Astrocyte (in vitro differentiated cells and primary cell): ENCODE measurements around the gene OR52I2. TPM values are rescaled to one million over a fixed set of nuclear protein-coding genes. Genes with fewer than 3 reads are reported as not detected.

Source experiments
- DNase-seq: peaks from one replicate; pipeline ENCODE4 v3.0.0-alpha.2; 2010; ENCODE audit warnings: low read depth
- FAIRE-seq: peaks from 2 replicates; lab custom pipeline; 2011; peaks lifted over from hg19 to GRCh38; lab: Jason Lieb, UNC
- H2AFZ ChIP-seq: 2 replicates; pipeline ENCODE4 v1.6.0; 2012; ENCODE audit warnings: low read depth, low read length, inconsistent platforms
- H3K27ac ChIP-seq: 2 replicates; pipeline ENCODE4 v1.5.1; 2011; ENCODE audit warnings: low read depth, low read length, inconsistent platforms
- H3K27me3 ChIP-seq: 2 replicates; pipeline ENCODE4 v1.6.0; 2011; ENCODE audit warnings: low read length, inconsistent platforms; ENCODE audit not compliant: insufficient read depth
- H3K36me3 ChIP-seq: 2 replicates; pipeline ENCODE4 v1.5.1; 2011; ENCODE audit warnings: low read length, inconsistent platforms; ENCODE audit not compliant: insufficient read depth
- H3K4me1 ChIP-seq: 2 replicates; pipeline ENCODE4 v1.5.1; 2011; ENCODE audit warnings: low read length, inconsistent platforms; ENCODE audit not compliant: insufficient read depth
- H3K4me2 ChIP-seq: 2 replicates; pipeline ENCODE4 v1.6.0; 2012; ENCODE audit warnings: low read length, inconsistent platforms
- H3K4me3 ChIP-seq: 2 replicates; pipeline ENCODE4 v1.5.1; 2011; ENCODE audit warnings: low read depth, mild to moderate bottlenecking, low read length, inconsistent platforms; ENCODE audit not compliant: insufficient read depth
- H3K79me2 ChIP-seq: 2 replicates; pipeline ENCODE4 v1.6.0; 2012; ENCODE audit warnings: mild to moderate bottlenecking, low read length, inconsistent platforms; ENCODE audit not compliant: insufficient read depth
- H3K9ac ChIP-seq: 2 replicates; pipeline ENCODE4 v1.6.0; 2012; ENCODE audit warnings: mild to moderate bottlenecking, low read length, inconsistent platforms
- H3K9me3 ChIP-seq: 2 replicates; pipeline ENCODE4 v1.5.1; 2012; ENCODE audit warnings: low read depth, mild to moderate bottlenecking, low read length, inconsistent platforms; ENCODE audit not compliant: insufficient read depth
- H4K20me1 ChIP-seq: 2 replicates; pipeline ENCODE4 v1.6.0; 2012; ENCODE audit warnings: low read length, inconsistent platforms; ENCODE audit not compliant: insufficient read depth
- H3K27ac Mint-ChIP-seq: one replicate; pipeline ENCODE4 v1.8.0; 2021; ENCODE audit warnings: mild to moderate bottlenecking, mixed read lengths; ENCODE audit not compliant: unreplicated experiment
- H3K27me3 Mint-ChIP-seq: one replicate; pipeline ENCODE4 v1.8.0; 2021; ENCODE audit warnings: low read depth, mixed read lengths; ENCODE audit not compliant: unreplicated experiment
- H3K36me3 Mint-ChIP-seq: one replicate; pipeline ENCODE4 v1.8.0; 2021; ENCODE audit warnings: low read depth, mixed read lengths; ENCODE audit not compliant: unreplicated experiment
- H3K4me1 Mint-ChIP-seq: one replicate; pipeline ENCODE4 v1.8.0; 2021; ENCODE audit warnings: low read depth, mixed read lengths; ENCODE audit not compliant: unreplicated experiment
- H3K4me3 Mint-ChIP-seq: one replicate; pipeline ENCODE4 v1.8.0; 2021; ENCODE audit warnings: mild to moderate bottlenecking, moderate library complexity, mixed read lengths; ENCODE audit not compliant: unreplicated experiment
- H3K9me3 Mint-ChIP-seq: one replicate; pipeline ENCODE4 v1.8.0; 2021; ENCODE audit warnings: mild to moderate bottlenecking, mixed read lengths; ENCODE audit not compliant: unreplicated experiment
- EZH2 ChIP-seq: IDR thresholded peaks from 2 replicates; pipeline ENCODE4 v1.6.1; 2012; ENCODE audit warnings: mild to moderate bottlenecking, low read length, inconsistent platforms; ENCODE audit not compliant: insufficient read depth
- total RNA-seq: library from RNA; stranded (reverse); gene quantifications from 2 replicates; pipeline ENCODE4 v1.2.1, GENCODE V29; 2021
- TF ChIP-seq, protein P1 (sequence below): IDR thresholded peaks from 2 replicates; pipeline ENCODE4 v1.5.1; 2011; ENCODE audit warnings: low read depth, mild to moderate bottlenecking, inconsistent platforms, low read length, moderate library complexity; ENCODE audit not compliant: insufficient read depth

The OR52I2 gene
- total RNA-seq, 1 donor from 2014 or later = not detected

DNA sequence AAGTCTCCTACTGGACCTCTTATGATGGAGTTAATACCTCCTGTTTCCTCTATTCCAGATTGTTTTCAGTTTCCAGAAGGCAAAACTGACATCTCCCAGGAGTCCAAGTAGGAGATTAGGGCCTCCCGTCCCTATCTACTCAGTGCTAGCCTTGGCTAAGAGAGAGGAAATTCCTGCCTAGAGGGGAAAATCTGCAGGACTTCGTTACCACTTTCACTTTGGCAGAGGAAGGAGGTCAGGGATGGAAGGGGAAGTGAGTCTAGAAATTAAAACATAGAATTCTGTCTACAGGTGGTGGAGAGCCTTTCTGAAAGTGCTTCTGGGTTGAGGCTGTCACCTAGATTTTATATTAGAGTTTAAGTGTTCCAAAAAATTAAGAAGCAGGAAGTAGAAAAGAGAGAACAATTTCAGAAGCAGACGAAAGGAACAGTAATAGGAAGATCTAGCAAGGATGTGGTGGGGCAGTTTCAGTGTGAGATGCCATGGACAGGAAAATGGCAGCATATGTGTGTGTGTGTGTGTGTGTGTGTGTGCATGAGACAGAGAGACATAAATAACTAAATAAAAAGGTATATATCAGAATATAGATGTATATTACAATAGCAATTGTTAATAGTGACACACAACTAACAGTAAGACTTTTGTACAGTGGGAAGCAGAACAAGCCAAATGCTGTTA, 28.9 kb downstream of the OR52I2 start:
- Mint-ChIP-seq H3K36me3 (no peaks in the 10 kb centered on the region), H3K27me3 (no peaks in the 10 kb centered on the region), H3K4me3 (no peak overlapping the region), H3K27ac (no peak overlapping the region), H3K4me1 (peaks cover 4% of the 10 kb centered on the region), H3K9me3 (no peaks in the 10 kb centered on the region)
- Histone ChIP-seq H3K36me3 (no peaks in the 10 kb centered on the region), H3K4me3 (no peak overlapping the region), H3K27me3 (peaks cover 2% of the 10 kb centered on the region), H3K4me2 (no peak overlapping the region), H3K9me3 (no peaks in the 10 kb centered on the region), H2AFZ (no peak overlapping the region), H3K27ac (no peak overlapping the region), H3K79me2 (no peaks in the 10 kb centered on the region), H3K4me1 (peaks cover 7% of the 10 kb centered on the region), H3K9ac (no peak overlapping the region), H4K20me1 (no peaks in the 10 kb centered on the region)
- FAIRE-seq (no peak), DNase-seq (no peak)
- TF ChIP-seq EZH2 = no peak
- TF ChIP-seq, protein P1, sequence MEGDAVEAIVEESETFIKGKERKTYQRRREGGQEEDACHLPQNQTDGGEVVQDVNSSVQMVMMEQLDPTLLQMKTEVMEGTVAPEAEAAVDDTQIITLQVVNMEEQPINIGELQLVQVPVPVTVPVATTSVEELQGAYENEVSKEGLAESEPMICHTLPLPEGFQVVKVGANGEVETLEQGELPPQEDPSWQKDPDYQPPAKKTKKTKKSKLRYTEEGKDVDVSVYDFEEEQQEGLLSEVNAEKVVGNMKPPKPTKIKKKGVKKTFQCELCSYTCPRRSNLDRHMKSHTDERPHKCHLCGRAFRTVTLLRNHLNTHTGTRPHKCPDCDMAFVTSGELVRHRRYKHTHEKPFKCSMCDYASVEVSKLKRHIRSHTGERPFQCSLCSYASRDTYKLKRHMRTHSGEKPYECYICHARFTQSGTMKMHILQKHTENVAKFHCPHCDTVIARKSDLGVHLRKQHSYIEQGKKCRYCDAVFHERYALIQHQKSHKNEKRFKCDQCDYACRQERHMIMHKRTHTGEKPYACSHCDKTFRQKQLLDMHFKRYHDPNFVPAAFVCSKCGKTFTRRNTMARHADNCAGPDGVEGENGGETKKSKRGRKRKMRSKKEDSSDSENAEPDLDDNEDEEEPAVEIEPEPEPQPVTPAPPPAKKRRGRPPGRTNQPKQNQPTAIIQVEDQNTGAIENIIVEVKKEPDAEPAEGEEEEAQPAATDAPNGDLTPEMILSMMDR = no peak

DNA sequence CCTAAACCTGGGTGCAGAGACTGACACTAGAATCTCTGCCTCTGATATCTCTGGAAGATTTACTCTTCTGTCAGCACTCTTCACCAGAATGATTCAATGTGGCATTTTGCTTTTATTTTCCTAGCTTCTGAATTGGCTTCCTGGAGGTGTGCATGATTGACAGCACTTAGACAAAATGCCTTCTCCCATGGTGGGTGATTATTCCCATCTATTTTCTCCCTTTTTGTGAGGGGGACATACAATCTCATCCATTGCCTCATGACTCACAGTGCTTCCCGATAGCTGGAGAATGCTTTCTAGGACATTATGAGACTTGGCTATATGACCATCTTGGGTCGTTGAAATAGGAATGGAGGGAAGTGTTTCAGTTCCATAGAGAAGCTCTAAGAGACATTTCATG, 30.4 kb downstream of the OR52I2 start:
- H3K9ac ChIP-seq = no peak overlapping the region
- Mint-ChIP-seq H3K4me1 (peaks cover 3% of the 10 kb centered on the region), H3K4me3 (no peak overlapping the region), H3K9me3 (no peaks in the 10 kb centered on the region), H3K27ac (no peak overlapping the region), H3K36me3 (no peaks in the 10 kb centered on the region), H3K27me3 (no peaks in the 10 kb centered on the region)
- no peak overlapping the region for H3K4me2 ChIP-seq
- peaks cover 2% of the 10 kb centered on the region for H3K27me3 ChIP-seq
- no peak overlapping the region for H3K4me3 ChIP-seq
- no peaks in the 10 kb centered on the region for H3K79me2 ChIP-seq
- no peaks in the 10 kb centered on the region for H3K9me3 ChIP-seq
- peaks cover 2% of the 10 kb centered on the region for H3K4me1 ChIP-seq
- no peaks in the 10 kb centered on the region for H4K20me1 ChIP-seq
- TF ChIP-seq, protein P1 = no peak
- no peak for TF ChIP-seq EZH2
- no peak overlapping the region for H3K27ac ChIP-seq
- no peak for FAIRE-seq
- no peak for DNase-seq
- no peak overlapping the region for H2AFZ ChIP-seq
- H3K36me3 ChIP-seq = no peaks in the 10 kb centered on the region

DNA sequence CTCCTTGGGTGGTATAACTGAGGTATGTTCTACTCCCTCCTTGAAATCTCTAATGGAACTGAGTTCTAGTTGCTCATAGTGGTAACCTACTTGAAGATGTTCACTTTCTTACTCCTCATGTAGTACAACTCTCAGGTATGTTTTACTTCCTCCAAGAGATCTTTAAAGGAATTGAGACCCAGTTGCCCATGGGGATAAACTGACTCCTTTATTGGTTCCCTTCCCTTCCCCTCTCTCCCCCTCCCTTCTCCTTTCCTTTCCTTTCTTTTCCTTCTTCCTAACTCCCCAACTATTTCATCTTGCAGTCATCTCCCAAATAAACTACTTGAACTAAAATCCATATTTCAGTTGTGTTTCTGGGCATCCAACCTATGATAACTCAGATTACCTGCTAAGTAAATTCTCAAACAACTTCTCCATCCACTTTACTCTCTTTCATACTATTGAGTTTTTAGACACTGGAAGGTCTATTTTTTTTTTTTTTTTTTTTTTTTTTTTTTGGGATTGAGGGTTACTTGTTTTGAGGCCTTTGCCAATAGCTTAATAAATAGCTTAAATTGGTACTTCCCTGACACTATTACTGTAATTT, 34.4 kb downstream of the OR52I2 start:
- no peak overlapping the region for H3K4me3 ChIP-seq
- Mint-ChIP-seq H3K36me3 (no peaks in the 10 kb centered on the region), H3K9me3 (no peaks in the 10 kb centered on the region), H3K27me3 (peaks cover 2% of the 10 kb centered on the region), H3K27ac (no peak overlapping the region), H3K4me1 (no peaks in the 10 kb centered on the region), H3K4me3 (no peak overlapping the region)
- no peaks in the 10 kb centered on the region for H3K4me1 ChIP-seq
- H2AFZ ChIP-seq = no peak overlapping the region
- H3K36me3 ChIP-seq = no peaks in the 10 kb centered on the region
- H3K9ac ChIP-seq = no peak overlapping the region
- no peak for FAIRE-seq
- H3K27ac ChIP-seq = no peak overlapping the region
- no peak for TF ChIP-seq EZH2
- TF ChIP-seq, protein P1 = no peak
- DNase-seq = no peak
- peaks cover 2% of the 10 kb centered on the region for H3K27me3 ChIP-seq
- no peak overlapping the region for H3K4me2 ChIP-seq
- no peaks in the 10 kb centered on the region for H3K9me3 ChIP-seq
- no peaks in the 10 kb centered on the region for H3K79me2 ChIP-seq
- H4K20me1 ChIP-seq = no peaks in the 10 kb centered on the region
